ENCODE data around the gene SLC1A2. TPM values are rescaled to one million over a fixed set of nuclear protein-coding genes. Genes with fewer than 3 reads are reported as not detected.
A peak's percentile ranks its signal among the peaks of the same experiment; 100 is the strongest.

Gene SLC1A2
- total and polyA plus RNA-seq, 8 donors, result 0.89 to 31.8 (median 18.9) TPM

DNA sequence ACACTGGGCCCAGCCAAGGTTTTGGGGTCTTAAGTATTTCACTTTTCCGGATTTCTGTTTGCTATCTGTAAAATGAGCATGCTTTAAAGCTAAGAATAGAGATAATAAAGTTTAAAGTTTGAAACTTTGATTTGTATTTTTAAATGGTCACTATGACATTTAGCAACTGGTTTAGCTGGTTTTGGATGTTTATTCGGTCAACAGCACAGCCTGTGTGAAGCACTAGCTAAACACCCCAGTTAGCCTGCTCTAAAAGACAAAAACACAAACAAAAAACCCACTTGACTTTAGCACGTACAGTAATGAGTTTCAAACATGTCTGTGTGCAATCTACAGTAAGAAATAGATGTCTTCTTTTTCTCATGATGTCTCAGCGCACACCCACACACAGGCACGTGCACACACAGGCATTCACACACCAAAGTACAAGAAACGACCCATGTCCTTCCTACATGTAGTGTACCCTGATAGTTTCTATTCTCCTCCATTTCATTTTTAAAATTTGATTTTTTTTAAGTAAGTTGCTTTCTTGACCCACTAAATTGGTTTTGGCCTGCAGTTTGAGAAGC lies 29.4 kb downstream of the SLC1A2 start:
- TF ChIP-seq CTCF (IDR thresholded peaks at IDR 0.05), result no peak
- DNase-seq, result no peak
- Histone ChIP-seq H3K9me3 (no peaks in the 10 kb centered on the region), H3K27me3 (no peaks in the 10 kb centered on the region), H3K27ac (no peak overlapping the region), H3K4me1 (peaks cover 0 to 25% of the 10 kb centered on the region in 2 donors), H3K36me3 (no peaks in the 10 kb centered on the region), H3K4me3 (no peak overlapping the region)
- peak; percentile 55 for ATAC-seq
- intact Hi-C loops (cut with DNase I), result loop anchor here in 1 of 2 donors (5.0 to 10.0 kb wide), 2 partner anchors 393 to 465 kb away; no protein-coding TSS in a partner anchor

- peaks cover 0 to 25% of the 10 kb centered on the region in 2 donors for H3K4me1 ChIP-seq
- no peak overlapping the region for H3K4me3 ChIP-seq
- no peaks in the 10 kb centered on the region for H3K36me3 ChIP-seq
- intact Hi-C loops (cut with DNase I), result no loop called here
- no peaks in the 10 kb centered on the region for H3K27me3 ChIP-seq
- H3K27ac ChIP-seq, result no peak overlapping the region
- DNase-seq (no peak), ATAC-seq (no peak)
- TF ChIP-seq CTCF (IDR thresholded peaks at IDR 0.05), result no peak
- H3K9me3 ChIP-seq, result no peaks in the 10 kb centered on the region
Measured at GRCh38 chr11:35389112-35389511, 30.2 kb downstream of the SLC1A2 start.

- intact Hi-C loops (cut with DNase I), result no loop called here
- ATAC-seq, result no peak
- Histone ChIP-seq H3K9me3 (no peaks in the 10 kb centered on the region), H3K4me3 (no peak overlapping the region), H3K27me3 (no peaks in the 10 kb centered on the region), H3K4me1 (peaks cover 0 to 25% of the 10 kb centered on the region in 2 donors), H3K36me3 (no peaks in the 10 kb centered on the region), H3K27ac (no peak overlapping the region)
- no peak for DNase-seq
- no peak for TF ChIP-seq CTCF (IDR thresholded peaks at IDR 0.05)
Measured at GRCh38 chr11:35388061-35388460, 31.3 kb downstream of the SLC1A2 start.

DNA sequence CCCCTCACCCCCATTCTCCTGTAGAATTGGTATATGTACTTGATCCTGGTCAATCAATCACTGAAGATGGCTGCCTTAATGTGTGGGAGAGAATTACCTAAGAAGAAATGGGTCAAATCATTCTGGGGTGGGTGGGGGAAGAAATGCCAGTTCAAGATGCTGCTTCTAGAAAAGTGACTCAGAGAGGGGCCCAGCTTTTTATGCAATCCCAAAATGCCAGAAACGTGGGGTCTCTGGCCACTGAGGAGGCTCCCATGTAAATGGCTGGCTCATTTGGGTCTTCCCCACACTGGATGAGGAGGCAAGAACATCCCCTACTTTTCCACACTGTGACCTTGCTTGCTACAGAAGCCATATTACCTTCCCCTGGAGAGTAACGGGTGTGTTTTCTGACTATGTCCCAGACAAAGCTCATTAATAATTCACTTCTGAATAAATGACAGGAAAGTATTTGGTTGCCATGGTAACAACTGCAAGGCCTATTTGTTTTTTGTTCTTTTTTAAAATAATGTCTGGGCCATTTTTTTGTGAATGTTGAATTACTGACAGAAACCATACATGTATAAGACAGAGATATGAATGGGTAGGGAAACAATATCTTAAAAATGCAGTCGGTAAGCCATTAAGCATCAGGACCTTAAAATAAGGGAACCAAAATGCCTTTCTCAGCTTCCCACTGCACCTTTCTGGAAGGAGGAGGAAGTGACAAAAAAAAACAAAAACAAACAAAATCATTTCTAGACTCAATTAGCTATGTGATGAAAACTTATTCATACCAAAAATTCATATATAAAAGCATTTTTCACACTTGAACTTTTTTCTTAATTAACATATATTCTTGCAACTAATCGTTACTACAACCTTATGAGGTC lies 32.0 kb downstream of the SLC1A2 start:
- H3K9me3 ChIP-seq, result no peaks in the 10 kb centered on the region
- ATAC-seq (no peak), DNase-seq (no peak)
- intact Hi-C loops (cut with DNase I), result no loop called here
- no peak overlapping the region for H3K4me3 ChIP-seq
- no peak overlapping the region for H3K27ac ChIP-seq
- no peak for TF ChIP-seq CTCF (IDR thresholded peaks at IDR 0.05)
- no peaks in the 10 kb centered on the region for H3K27me3 ChIP-seq
- H3K4me1 ChIP-seq, result peaks cover 0 to 22% of the 10 kb centered on the region in 2 donors
- H3K36me3 ChIP-seq, result no peaks in the 10 kb centered on the region

GRCh38 chr11:35383953-35384352 lies 35.4 kb downstream of the SLC1A2 start:
- Histone ChIP-seq H3K27me3 (no peaks in the 10 kb centered on the region), H3K9me3 (no peaks in the 10 kb centered on the region), H3K4me1 (no peaks in the 10 kb centered on the region), H3K36me3 (no peaks in the 10 kb centered on the region), H3K4me3 (no peak overlapping the region), H3K27ac (no peak overlapping the region)
- no peak for DNase-seq
- intact Hi-C loops (cut with DNase I), result no loop called here
- no peak for TF ChIP-seq CTCF (IDR thresholded peaks at IDR 0.05)
- ATAC-seq, result no peak
